HUES64 (cell line): ENCODE measurements around the gene TXNDC11.

Source experiments
- H3K27ac ChIP-seq: 2 replicates; pipeline ENCODE4 v1.7.0; 2013; ENCODE audit warnings: low read depth, low read length, inconsistent platforms
- H3K27me3 ChIP-seq: 2 replicates; pipeline ENCODE4 v1.6.1; 2013; ENCODE audit warnings: mild to moderate bottlenecking, low read length; ENCODE audit not compliant: insufficient read depth
- H3K36me3 ChIP-seq: 2 replicates; pipeline ENCODE4 v1.6.1; 2013; ENCODE audit warnings: mild to moderate bottlenecking, low read length; ENCODE audit not compliant: insufficient read depth
- H3K4me1 ChIP-seq: 2 replicates; pipeline ENCODE4 v1.6.1; 2013; ENCODE audit warnings: mild to moderate bottlenecking, low read length, moderate library complexity; ENCODE audit not compliant: insufficient read depth
- H3K4me3 ChIP-seq: 2 replicates; pipeline ENCODE4 v1.5.1; 2013; ENCODE audit warnings: mild to moderate bottlenecking, low read length, moderate library complexity
- H3K9ac ChIP-seq: 2 replicates; pipeline ENCODE4 v1.6.1; 2013; ENCODE audit warnings: mild to moderate bottlenecking, low read depth, low read length
- H3K9me3 ChIP-seq: 2 replicates; pipeline ENCODE4 v1.6.1; 2013; ENCODE audit warnings: low read depth, low read length; ENCODE audit not compliant: insufficient read depth
- WGBS: fragments of 150-250, 120-280 bp; methylation state at CpG from one replicate; pipeline ENCODE4 v1.1.7; 2013; ENCODE audit warnings: missing lambda C conversion rate; 5-methylcytosine and 5-hydroxymethylcytosine counted together

Gene TXNDC11

GRCh38 chr16:11717811-11718210 lies 24.8 kb downstream of the TXNDC11 start:
- WGBS = 66% methylated on average over 5 of the region's 5 CpGs
- Histone ChIP-seq H3K36me3 (peaks cover 39% of the 10 kb centered on the region), H3K9me3 (no peaks in the 10 kb centered on the region), H3K27me3 (no peaks in the 10 kb centered on the region), H3K4me3 (no peak overlapping the region), H3K4me1 (no peaks in the 10 kb centered on the region), H3K27ac (no peak overlapping the region), H3K9ac (no peak overlapping the region)

- Histone ChIP-seq H3K9me3 (no peaks in the 10 kb centered on the region), H3K27me3 (no peaks in the 10 kb centered on the region), H3K4me1 (no peaks in the 10 kb centered on the region), H3K36me3 (peaks cover 35% of the 10 kb centered on the region), H3K27ac (no peak overlapping the region), H3K4me3 (no peak overlapping the region), H3K9ac (no peak overlapping the region)
These were observed 26.3 kb downstream of the TXNDC11 start for GRCh38 chr16:11716336-11716735.

GRCh38 chr16:11715246-11715947 lies 27.3 kb downstream of the TXNDC11 start:
- Histone ChIP-seq H3K9me3 (no peaks in the 10 kb centered on the region), H3K27ac (no peak overlapping the region), H3K4me1 (no peaks in the 10 kb centered on the region), H3K27me3 (no peaks in the 10 kb centered on the region), H3K4me3 (no peak overlapping the region), H3K9ac (no peak overlapping the region), H3K36me3 (peaks cover 27% of the 10 kb centered on the region)
- 95% methylated on average over 8 of the region's 8 CpGs for WGBS

GRCh38 chr16:11712122-11712521 lies 30.5 kb downstream of the TXNDC11 start:
- WGBS = 93% methylated on average over 3 of the region's 3 CpGs
- Histone ChIP-seq H3K9me3 (no peaks in the 10 kb centered on the region), H3K27ac (no peak overlapping the region), H3K4me1 (no peaks in the 10 kb centered on the region), H3K4me3 (no peak overlapping the region), H3K36me3 (peaks cover 24% of the 10 kb centered on the region; the same call in 1 of the 2 replicates), H3K27me3 (no peaks in the 10 kb centered on the region), H3K9ac (no peak overlapping the region)

GRCh38 chr16:11711662-11712061 lies 31.0 kb downstream of the TXNDC11 start:
- no peaks in the 10 kb centered on the region for H3K9me3 ChIP-seq

GRCh38 chr16:11708421-11708820 lies 34.2 kb downstream of the TXNDC11 start:
- peaks cover 20% of the 10 kb centered on the region; the same call in 1 of the 2 replicates for H3K36me3 ChIP-seq
- H3K9me3 ChIP-seq = no peaks in the 10 kb centered on the region
- no peak overlapping the region for H3K4me3 ChIP-seq
- no peaks in the 10 kb centered on the region for H3K4me1 ChIP-seq
- H3K27ac ChIP-seq = no peak overlapping the region
- 100% methylated on average over 1 of the region's 1 CpG for WGBS
- H3K9ac ChIP-seq = no peak overlapping the region
- H3K27me3 ChIP-seq = no peaks in the 10 kb centered on the region

More at GRCh38 chr16:11711662-11712061, 31.0 kb downstream of the TXNDC11 start:
- H3K4me1 ChIP-seq = no peaks in the 10 kb centered on the region
- no peak overlapping the region for H3K27ac ChIP-seq
- 93% methylated on average over 3 of the region's 4 CpGs for WGBS
- H3K4me3 ChIP-seq = no peak overlapping the region
- no peak overlapping the region for H3K9ac ChIP-seq
- H3K36me3 ChIP-seq = peaks cover 24% of the 10 kb centered on the region; the same call in 1 of the 2 replicates
- no peaks in the 10 kb centered on the region for H3K27me3 ChIP-seq

GRCh38 chr16:11707679-11708197 lies 34.9 kb downstream of the TXNDC11 start:
- Histone ChIP-seq H3K36me3 (peaks cover 20% of the 10 kb centered on the region; the same call in 1 of the 2 replicates), H3K4me1 (no peaks in the 10 kb centered on the region), H3K9me3 (no peaks in the 10 kb centered on the region), H3K9ac (no peak overlapping the region), H3K27ac (no peak overlapping the region), H3K4me3 (no peak overlapping the region), H3K27me3 (no peaks in the 10 kb centered on the region)
- WGBS = 95% methylated on average over 3 of the region's 4 CpGs

GRCh38 chr16:11706180-11706742 lies 36.4 kb downstream of the TXNDC11 start:
- Histone ChIP-seq H3K9me3 (no peaks in the 10 kb centered on the region), H3K27me3 (no peaks in the 10 kb centered on the region), H3K4me3 (no peak overlapping the region), H3K36me3 (peaks cover 13% of the 10 kb centered on the region; the same call in 1 of the 2 replicates), H3K9ac (no peak overlapping the region), H3K4me1 (no peaks in the 10 kb centered on the region), H3K27ac (no peak overlapping the region)
- WGBS = 90% methylated on average over 5 of the region's 5 CpGs

GRCh38 chr16:11705311-11706025 lies 37.2 kb downstream of the TXNDC11 start:
- Histone ChIP-seq H3K4me1 (no peaks in the 10 kb centered on the region), H3K9me3 (no peaks in the 10 kb centered on the region), H3K4me3 (no peak overlapping the region), H3K36me3 (peaks cover 13% of the 10 kb centered on the region; the same call in 1 of the 2 replicates), H3K27ac (no peak overlapping the region), H3K9ac (no peak overlapping the region), H3K27me3 (no peaks in the 10 kb centered on the region)
- WGBS = 97% methylated on average over 5 of the region's 6 CpGs

- no peak overlapping the region for H3K4me3 ChIP-seq
- no peaks in the 10 kb centered on the region for H3K4me1 ChIP-seq
- H3K9me3 ChIP-seq = no peaks in the 10 kb centered on the region
- H3K27me3 ChIP-seq = no peaks in the 10 kb centered on the region
- no peak overlapping the region for H3K27ac ChIP-seq
- no peak overlapping the region for H3K9ac ChIP-seq
- 91% methylated on average over 9 of the region's 9 CpGs for WGBS
- H3K36me3 ChIP-seq = peaks cover 26% of the 10 kb centered on the region
These were observed 42.2 kb downstream of the TXNDC11 start for GRCh38 chr16:11700264-11701029.
